ENCODE data around the gene RRP1. TPM values are rescaled to one million over a fixed set of nuclear protein-coding genes. Genes with fewer than 3 reads are reported as not detected.
A peak's percentile ranks its signal among the peaks of the same experiment; 100 is the strongest.

The RRP1 gene
- total RNA-seq, 8 experiments from 2014 or later: 11.0 to 38.4 (median 18.3) TPM

DNA sequence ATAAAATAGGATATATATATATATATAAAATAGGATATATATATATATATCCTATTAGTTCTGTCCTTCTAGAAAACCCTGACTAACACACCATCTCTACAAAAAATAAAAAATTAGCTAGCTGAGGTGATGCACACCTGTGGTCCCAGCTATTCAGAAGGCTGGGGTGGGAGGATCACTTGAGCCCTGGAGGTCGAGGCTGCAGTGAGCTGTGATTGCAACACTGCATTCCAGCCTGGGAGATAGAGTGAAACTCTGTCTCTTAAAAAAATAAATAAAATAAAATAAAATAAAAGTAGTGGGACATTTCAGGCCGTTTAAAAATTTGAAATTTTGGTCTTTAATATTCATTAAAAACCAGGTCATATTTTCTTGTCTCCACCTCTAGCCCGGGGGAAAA, 4.2 kb upstream of the RRP1 start:
- ATAC-seq (replicated peaks in 6 of 8): no peak
- 21 to 80% (median 56%) methylated on average over 1 to 3 of the region's 3 CpGs; no CpG with 5 or more reads in 1 of the 10 experiments for whole genome bisulfite sequencing, 10 experiments
- no peak overlapping the region for H3K4me3 ChIP-seq
- H3K27ac ChIP-seq: no peak overlapping the region
- in situ Hi-C loops (cut with MboI; ENCODE audit: low pct_unique_long_range_greater_than_20kb in 2 of 9, low sequenced_read_pairs in 9 of 9, unreplicated experiment in 9 of 9): loop anchor here in 1 of 9 experiments (25.0 kb wide), 1 partner anchor 98 kb away; no protein-coding TSS in a partner anchor
- peaks cover 0 to under 1% of the 10 kb centered on the region in 2 donors for H3K4me1 ChIP-seq (replicated peaks in 1 of 2)

DNA sequence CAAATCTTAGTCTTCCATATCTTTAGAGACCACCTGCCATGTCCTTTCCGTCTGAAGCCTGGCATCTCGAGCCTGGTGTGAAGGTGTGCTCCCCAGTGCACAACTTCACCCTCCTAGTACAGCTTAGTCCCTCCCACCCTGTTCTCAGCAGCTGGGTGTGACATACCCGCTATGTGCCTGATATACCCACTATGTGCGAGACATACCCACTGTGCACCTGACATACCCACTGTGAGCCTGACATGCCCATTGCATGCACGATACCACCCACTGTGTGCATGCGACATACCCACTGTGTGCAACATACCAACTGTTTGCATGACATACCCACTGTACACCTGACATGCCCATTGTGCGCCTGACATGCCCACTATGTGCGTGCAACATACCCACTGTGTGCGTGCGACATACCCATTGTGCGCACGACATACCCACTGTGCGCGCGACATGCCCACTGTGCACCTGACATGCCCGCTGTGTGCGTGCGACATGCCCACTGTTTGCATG, 3.0 kb upstream of the RRP1 start:
- in situ Hi-C loops (cut with MboI; ENCODE audit: low pct_unique_long_range_greater_than_20kb in 2 of 9, low sequenced_read_pairs in 9 of 9, unreplicated experiment in 9 of 9): loop anchor here in 1 of 9 experiments (25.0 kb wide), 1 partner anchor 99 kb away; no protein-coding TSS in a partner anchor
- 69 to 100% (median 92%) methylated on average over 2 to 18 of the region's 18 CpGs; no CpG with 5 or more reads in 1 of the 10 experiments for WGBS, 10 experiments
- ATAC-seq (replicated peaks in 6 of 8): no peak
- H3K4me3 ChIP-seq: no peak overlapping the region
- no peak overlapping the region for H3K27ac ChIP-seq
- peaks cover 4 to 6% of the 10 kb centered on the region in 2 donors for H3K4me1 ChIP-seq (replicated peaks in 1 of 2)

DNA sequence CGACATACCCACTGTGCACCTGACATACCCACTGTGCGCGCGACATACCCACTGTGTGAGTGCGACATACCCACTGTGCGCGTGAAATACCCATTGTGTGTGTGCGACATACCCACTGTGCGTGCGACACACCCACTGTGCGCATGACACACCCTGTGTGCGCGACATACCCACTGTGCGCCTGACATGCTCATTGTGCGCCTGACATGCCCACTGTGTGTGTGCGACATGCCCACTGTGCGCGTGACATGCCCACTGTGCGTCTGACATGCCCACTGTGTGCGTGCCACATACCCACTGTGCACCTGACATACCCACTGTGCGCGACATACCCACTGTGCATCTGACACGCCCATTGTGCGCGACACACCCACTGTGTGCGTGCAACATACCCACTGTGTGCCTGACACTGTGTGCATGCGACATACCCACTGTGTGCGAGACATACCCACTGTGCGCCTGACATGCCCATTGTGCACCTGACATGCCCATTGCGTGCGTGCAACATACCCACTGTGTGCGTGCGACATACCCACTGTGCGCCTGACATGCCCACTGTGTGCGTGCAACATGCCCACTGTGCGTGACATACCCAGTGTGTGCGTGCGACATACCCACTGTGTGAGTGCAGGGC, 2.5 kb upstream of the RRP1 start:
- peaks cover 4 to 6% of the 10 kb centered on the region in 2 donors for H3K4me1 ChIP-seq (replicated peaks in 1 of 2)
- in situ Hi-C loops (cut with MboI; ENCODE audit: low pct_unique_long_range_greater_than_20kb in 2 of 9, low sequenced_read_pairs in 9 of 9, unreplicated experiment in 9 of 9): loop anchor here in 1 of 9 experiments (25.0 kb wide), 1 partner anchor 100 kb away; no protein-coding TSS in a partner anchor
- WGBS, 10 experiments: 87 to 100% (median 94%) methylated on average over 2 to 18 of the region's 38 CpGs; no CpG with 5 or more reads in 2 of the 10 experiments
- no peak for ATAC-seq (replicated peaks in 6 of 8)
- no peak overlapping the region for H3K4me3 ChIP-seq
- no peak overlapping the region for H3K27ac ChIP-seq

DNA sequence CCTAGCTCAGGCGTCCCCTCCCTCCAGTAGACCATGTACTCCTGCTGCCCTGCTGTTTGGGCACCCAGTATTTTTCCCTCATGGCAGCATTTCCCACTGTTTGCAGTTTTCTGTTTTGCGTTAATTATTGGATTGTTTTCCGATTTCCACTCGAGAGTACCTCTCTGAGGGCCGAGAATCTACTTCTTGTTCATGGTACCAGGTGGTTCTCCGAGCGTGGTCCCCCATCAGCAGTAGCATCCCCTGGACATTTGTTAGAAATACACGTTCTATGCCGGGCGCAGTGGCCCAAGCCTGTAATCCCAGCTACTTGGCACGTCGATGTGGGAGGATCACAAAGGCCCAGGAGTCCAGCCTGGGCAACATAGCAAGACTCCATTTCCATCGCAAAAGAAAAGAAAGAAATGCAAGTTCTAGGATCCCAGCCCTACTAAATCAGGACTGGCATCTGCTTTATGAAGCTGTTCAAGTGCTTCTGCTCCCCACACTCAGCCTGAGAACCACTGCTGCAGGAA, 690 bp downstream of the RRP1 start:
- 0 to 100% (median 13%) methylated on average over 1 to 8 of the region's 13 CpGs; no CpG with 5 or more reads in 2 of the 10 experiments for WGBS, 10 experiments
- Histone ChIP-seq H3K27ac (peak overlapping the region; percentile 48 to 84), H3K4me1 (replicated peaks in 1 of 2) (peaks cover 4 to 6% of the 10 kb centered on the region in 2 donors), H3K4me3 (peak overlapping the region; percentile 51 to 84 (median 66))
- in situ Hi-C loops (cut with MboI; ENCODE audit: low pct_unique_long_range_greater_than_20kb in 2 of 9, low sequenced_read_pairs in 9 of 9, unreplicated experiment in 9 of 9): loop anchor here in 2 of 9 experiments (10.0 to 25.0 kb wide), 2 partner anchors 103 to 175 kb away; no protein-coding TSS in a partner anchor
- peak in 2 of 8 experiments; percentile 1 for ATAC-seq (replicated peaks in 6 of 8)

DNA sequence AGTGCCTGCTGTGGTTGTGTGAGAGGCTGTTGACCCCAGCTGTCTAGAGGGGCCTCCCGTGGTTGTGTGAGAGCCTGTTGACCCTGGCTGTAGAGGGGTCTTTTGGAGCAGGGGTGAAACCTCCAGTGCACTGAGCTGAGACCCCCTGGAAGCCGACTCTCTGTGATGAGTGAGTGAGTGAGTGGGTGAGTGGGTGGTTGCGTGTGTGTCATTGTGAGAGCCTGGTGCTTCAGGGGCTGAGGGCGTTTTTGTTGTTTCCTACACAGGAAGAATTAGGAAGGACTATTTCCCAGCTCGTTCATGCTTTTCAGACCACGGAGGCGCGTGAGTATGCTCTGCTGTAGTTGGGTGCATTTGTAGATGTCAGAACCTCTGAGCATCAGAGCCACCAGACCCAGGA, 3.0 kb downstream of the RRP1 start:
- 30 to 100% (median 97%) methylated on average over 1 to 7 of the region's 8 CpGs; no CpG with 5 or more reads in 4 of the 10 experiments for WGBS, 10 experiments
- H3K27ac ChIP-seq: no peak overlapping the region
- H3K4me3 ChIP-seq: no peak overlapping the region
- in situ Hi-C loops (cut with MboI; ENCODE audit: low pct_unique_long_range_greater_than_20kb in 2 of 9, low sequenced_read_pairs in 9 of 9, unreplicated experiment in 9 of 9): loop anchor here in 2 of 9 experiments (10.0 to 25.0 kb wide), 2 partner anchors 105 to 172 kb away; no protein-coding TSS in a partner anchor
- no peak for ATAC-seq (replicated peaks in 6 of 8)
- H3K4me1 ChIP-seq (replicated peaks in 1 of 2): peaks cover 4 to 6% of the 10 kb centered on the region in 2 donors

DNA sequence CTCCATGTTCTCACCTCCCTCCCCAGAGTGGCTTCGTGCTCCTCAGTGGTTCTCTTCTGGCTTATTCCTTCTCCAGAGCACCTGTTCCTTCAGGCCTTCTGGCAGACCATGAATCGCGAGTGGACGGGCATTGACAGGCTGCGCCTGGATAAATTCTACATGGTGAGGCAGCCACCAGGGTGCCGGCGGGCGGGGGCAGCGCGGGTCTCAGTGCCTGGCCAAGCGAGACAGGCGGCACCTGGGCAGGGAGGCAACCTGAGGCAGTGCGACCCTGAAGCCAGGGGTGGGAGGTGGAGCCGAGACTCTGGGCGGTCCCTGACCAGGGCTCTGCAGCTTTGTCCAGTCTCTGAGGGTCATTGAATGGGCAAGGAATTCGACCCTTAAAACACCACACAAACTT, 3.9 kb downstream of the RRP1 start:
- WGBS, 10 experiments: 80 to 100% (median 93%) methylated on average over 1 to 4 of the region's 16 CpGs; no CpG with 5 or more reads in 6 of the 10 experiments
- no peak overlapping the region for H3K4me3 ChIP-seq
- peaks cover 4 to 6% of the 10 kb centered on the region in 2 donors for H3K4me1 ChIP-seq (replicated peaks in 1 of 2)
- in situ Hi-C loops (cut with MboI; ENCODE audit: low pct_unique_long_range_greater_than_20kb in 2 of 9, low sequenced_read_pairs in 9 of 9, unreplicated experiment in 9 of 9): loop anchor here in 2 of 9 experiments (10.0 to 25.0 kb wide), 2 partner anchors 106 to 172 kb away; no protein-coding TSS in a partner anchor
- no peak for ATAC-seq (replicated peaks in 6 of 8)
- no peak overlapping the region for H3K27ac ChIP-seq

DNA sequence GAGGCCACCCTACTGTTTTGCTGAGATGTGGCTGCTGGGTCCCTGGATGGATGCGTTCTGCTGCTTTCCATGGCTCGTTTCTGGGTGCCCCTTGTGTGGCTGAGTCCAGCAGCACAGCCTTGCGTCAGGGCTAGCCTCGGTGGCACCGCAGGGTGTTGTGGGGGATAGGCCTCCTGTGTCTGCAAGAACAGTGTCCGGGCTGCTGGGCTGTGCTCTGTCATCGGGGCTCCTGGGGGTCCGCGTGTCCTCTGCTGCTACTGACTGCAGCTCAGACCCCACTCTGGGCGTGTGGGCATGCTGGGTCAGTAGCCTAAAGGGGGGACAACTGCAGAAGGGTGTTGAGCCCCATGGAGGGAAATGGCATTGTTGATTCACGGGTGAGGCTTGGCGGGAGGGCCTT, 4.9 kb downstream of the RRP1 start:
- 58 to 100% (median 96%) methylated on average over 1 to 2 of the region's 12 CpGs; no CpG with 5 or more reads in 6 of the 10 experiments for WGBS, 10 experiments
- ATAC-seq (replicated peaks in 6 of 8): no peak
- in situ Hi-C loops (cut with MboI; ENCODE audit: low pct_unique_long_range_greater_than_20kb in 2 of 9, low sequenced_read_pairs in 9 of 9, unreplicated experiment in 9 of 9): loop anchor here in 2 of 9 experiments (10.0 to 25.0 kb wide), 2 partner anchors 107 to 170 kb away; no protein-coding TSS in a partner anchor
- H3K4me3 ChIP-seq: no peak overlapping the region
- H3K27ac ChIP-seq: no peak overlapping the region
- peaks cover 4 to 6% of the 10 kb centered on the region in 2 donors for H3K4me1 ChIP-seq (replicated peaks in 1 of 2)

DNA sequence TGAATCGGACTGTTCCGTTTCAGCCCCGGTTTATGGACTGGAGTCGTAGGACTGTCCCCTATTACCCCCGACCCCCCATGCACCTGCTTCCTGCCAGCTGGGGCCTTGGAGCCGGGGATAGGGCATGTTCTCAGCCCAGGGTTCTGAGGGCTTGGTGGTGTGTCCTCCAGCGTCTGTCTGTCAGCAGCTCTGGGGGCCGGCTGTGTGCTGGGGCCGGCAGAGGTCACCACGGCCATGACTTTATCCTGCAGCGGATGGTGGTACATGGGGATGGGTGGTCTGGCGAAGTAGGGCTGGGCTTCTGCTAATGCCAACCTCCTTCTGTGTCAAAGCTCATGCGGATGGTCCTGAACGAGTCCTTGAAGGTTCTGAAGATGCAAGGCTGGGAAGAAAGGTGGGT, 5.5 kb downstream of the RRP1 start:
- Histone ChIP-seq H3K4me1 (replicated peaks in 1 of 2) (peaks cover 4 to 6% of the 10 kb centered on the region in 2 donors), H3K4me3 (no peak overlapping the region), H3K27ac (no peak overlapping the region)
- 80 to 100% (median 100%) methylated on average over 1 to 7 of the region's 14 CpGs; no CpG with 5 or more reads in 5 of the 10 experiments for WGBS, 10 experiments
- no peak for ATAC-seq (replicated peaks in 6 of 8)
- in situ Hi-C loops (cut with MboI; ENCODE audit: low pct_unique_long_range_greater_than_20kb in 2 of 9, low sequenced_read_pairs in 9 of 9, unreplicated experiment in 9 of 9): loop anchor here in 2 of 9 experiments (10.0 to 25.0 kb wide), 2 partner anchors 108 to 170 kb away; no protein-coding TSS in a partner anchor

DNA sequence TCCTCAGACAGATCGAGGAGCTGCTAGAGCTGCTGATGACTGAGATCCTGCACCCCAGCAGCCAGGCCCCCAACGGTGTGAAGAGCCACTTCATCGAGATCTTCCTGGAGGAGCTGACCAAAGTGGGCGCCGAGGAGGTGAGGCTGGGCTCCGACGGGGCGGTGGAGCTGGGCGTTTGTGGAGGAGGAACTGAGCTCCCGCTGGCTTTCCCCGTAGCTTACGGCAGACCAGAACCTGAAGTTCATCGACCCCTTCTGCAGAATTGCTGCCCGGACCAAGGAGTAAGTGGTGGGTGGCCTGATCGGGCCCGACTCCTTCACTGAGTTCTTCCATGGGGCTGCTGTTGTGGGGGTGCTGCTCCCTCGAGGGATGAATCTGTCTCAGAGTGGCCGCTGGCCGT, 8.0 kb downstream of the RRP1 start:
- no peak overlapping the region for H3K27ac ChIP-seq
- ATAC-seq (replicated peaks in 6 of 8): no peak
- in situ Hi-C loops (cut with MboI; ENCODE audit: low pct_unique_long_range_greater_than_20kb in 2 of 9, low sequenced_read_pairs in 9 of 9, unreplicated experiment in 9 of 9): loop anchor here in 2 of 9 experiments (10.0 to 25.0 kb wide), 2 partner anchors 110 to 167 kb away; no protein-coding TSS in a partner anchor
- 86 to 100% (median 91%) methylated on average over 1 to 9 of the region's 19 CpGs; no CpG with 5 or more reads in 7 of the 10 experiments for WGBS, 10 experiments
- H3K4me1 ChIP-seq (replicated peaks in 1 of 2): no peaks in the 10 kb centered on the region
- H3K4me3 ChIP-seq: no peak overlapping the region

DNA sequence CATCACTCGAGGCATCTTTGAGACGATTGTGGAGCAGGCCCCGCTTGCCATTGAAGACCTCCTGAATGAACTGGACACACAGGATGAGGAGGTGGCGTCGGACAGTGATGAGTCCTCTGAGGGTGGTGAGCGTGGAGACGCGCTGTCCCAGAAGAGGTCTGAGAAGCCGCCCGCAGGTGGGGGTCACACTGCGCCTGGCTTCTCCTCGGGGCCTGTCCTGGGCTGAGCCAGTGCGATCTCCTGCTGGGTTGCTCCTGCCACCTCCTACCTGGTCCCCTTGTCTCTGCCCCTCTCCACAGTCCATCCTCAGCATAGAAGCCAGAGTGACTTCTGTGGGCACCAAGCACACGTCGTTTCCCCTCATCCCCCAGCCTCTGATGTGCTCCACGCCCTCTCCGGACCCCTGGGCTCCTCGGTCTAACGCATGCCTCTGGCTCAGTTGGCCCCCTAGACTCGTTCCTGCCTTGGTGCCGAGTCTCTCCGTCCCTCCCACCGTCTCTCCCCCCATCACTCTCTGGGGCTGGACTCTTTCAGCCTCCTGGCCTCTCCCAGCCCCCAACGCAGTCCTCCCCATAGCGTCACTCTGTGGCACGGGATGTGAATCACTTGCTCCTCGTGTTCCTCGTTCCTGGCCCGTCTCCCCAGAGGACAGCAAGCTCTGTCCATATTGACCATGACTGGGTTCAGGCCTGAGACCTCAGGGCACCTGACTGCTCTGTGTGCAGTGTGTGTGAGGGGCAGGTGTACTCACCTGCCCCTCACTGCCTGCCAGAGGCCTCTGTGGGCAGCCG, 8.7 kb downstream of the RRP1 start:
- Histone ChIP-seq H3K4me1 (replicated peaks in 1 of 2) (no peaks in the 10 kb centered on the region), H3K4me3 (no peak overlapping the region), H3K27ac (no peak overlapping the region)
- peak in 1 of 8 experiments; percentile 15 for ATAC-seq (replicated peaks in 6 of 8)
- in situ Hi-C loops (cut with MboI; ENCODE audit: low pct_unique_long_range_greater_than_20kb in 2 of 9, low sequenced_read_pairs in 9 of 9, unreplicated experiment in 9 of 9): loop anchor here in 2 of 9 experiments (10.0 to 25.0 kb wide), 2 partner anchors 111 to 167 kb away; no protein-coding TSS in a partner anchor
- 98 to 100% methylated on average over 5 to 9 of the region's 30 CpGs; no CpG with 5 or more reads in 8 of the 10 experiments for whole genome bisulfite sequencing, 10 experiments

DNA sequence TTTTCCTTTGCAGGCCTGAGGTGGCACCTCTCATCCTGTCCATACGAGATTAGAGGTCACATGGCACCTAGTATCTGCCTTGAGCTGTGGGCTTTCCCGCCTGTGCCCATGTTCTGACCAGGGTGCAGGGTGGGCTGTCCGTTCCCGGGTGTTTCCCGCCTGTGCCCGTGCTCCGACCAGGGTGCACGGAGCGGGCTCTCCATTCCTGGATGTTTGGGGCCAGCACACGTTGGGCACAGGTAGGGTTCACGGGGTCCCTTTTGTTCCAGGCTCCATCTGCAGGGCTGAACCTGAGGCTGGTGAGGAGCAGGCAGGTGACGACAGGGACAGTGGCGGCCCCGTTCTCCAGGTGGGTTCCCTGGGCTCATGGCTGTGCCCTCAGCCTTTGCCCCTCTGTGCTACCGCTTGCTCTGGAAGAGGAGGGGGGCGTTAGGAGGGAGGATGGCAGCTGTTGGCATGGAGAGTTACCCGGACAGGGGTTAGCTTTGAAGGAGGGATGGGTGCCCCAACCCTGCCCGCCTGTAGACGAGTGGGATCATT, 10.0 kb downstream of the RRP1 start:
- 92 to 100% (median 98%) methylated on average over 1 to 7 of the region's 19 CpGs; no CpG with 5 or more reads in 5 of the 10 experiments for WGBS, 10 experiments
- Histone ChIP-seq H3K4me3 (no peak overlapping the region), H3K4me1 (replicated peaks in 1 of 2) (no peaks in the 10 kb centered on the region), H3K27ac (no peak overlapping the region)
- in situ Hi-C loops (cut with MboI; ENCODE audit: low pct_unique_long_range_greater_than_20kb in 2 of 9, low sequenced_read_pairs in 9 of 9, unreplicated experiment in 9 of 9): loop anchor here in 2 of 9 experiments (10.0 to 25.0 kb wide), 2 partner anchors 112 to 165 kb away; no protein-coding TSS in a partner anchor
- ATAC-seq (replicated peaks in 6 of 8): no peak

DNA sequence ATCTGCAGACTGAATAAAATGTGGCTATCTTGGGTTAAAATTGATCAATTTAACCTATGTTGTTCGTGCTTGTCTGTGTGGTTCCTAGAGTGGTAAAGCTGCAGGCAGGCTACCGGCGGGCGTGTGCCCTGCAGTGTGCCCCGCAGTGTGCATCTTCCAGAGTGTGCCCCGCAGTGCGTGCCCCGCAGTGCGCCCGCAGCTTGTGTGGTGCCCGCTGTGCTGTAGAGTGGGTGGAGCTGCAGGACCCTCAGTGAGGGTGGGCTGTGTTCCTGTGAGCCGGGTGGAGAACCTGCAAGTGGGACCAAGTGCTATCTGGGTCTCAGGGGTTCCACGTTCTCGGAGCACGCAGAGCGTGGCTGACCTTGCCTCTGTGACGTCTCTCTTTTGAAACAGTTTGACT, 10.7 kb downstream of the RRP1 start:
- Histone ChIP-seq H3K4me1 (replicated peaks in 1 of 2) (no peaks in the 10 kb centered on the region), H3K4me3 (no peak overlapping the region), H3K27ac (no peak overlapping the region)
- WGBS, 10 experiments: 88 to 100% (median 96%) methylated on average over 2 to 7 of the region's 17 CpGs; no CpG with 5 or more reads in 6 of the 10 experiments
- no peak for ATAC-seq (replicated peaks in 6 of 8)
- in situ Hi-C loops (cut with MboI; ENCODE audit: low pct_unique_long_range_greater_than_20kb in 2 of 9, low sequenced_read_pairs in 9 of 9, unreplicated experiment in 9 of 9): no loop called here
